Naive thymus-derived CD4-positive, alpha-beta T cell (primary cell): ENCODE results near the gene KIRREL2. TPM values are rescaled to one million over a fixed set of nuclear protein-coding genes. Genes with fewer than 3 reads are reported as not detected.

Source experiments
- ATAC-seq: fragments of 150-1000 bp; cut with Tn5 transposase; 2 replicates; pipeline ENCODE4 v1.10.0; 2021; ENCODE audit warnings: mild to moderate bottlenecking, moderate library complexity
- CTCF ChIA-PET: fragments of 350-600 bp; sonication (Branson Sonifier 250); formaldehyde crosslinking; loops from one replicate; lab custom pipeline; 2021; ENCODE audit warnings: antibody characterized with exemption; lab: Charles Lee
- POLR2A ChIA-PET: fragments of 350-600 bp; sonication (Branson Sonifier 250); formaldehyde crosslinking; loops from one replicate; lab custom pipeline; 2021; ENCODE audit warnings: antibody characterized with exemption, inconsistent platforms; lab: Charles Lee
- DNase-seq, 9 donors: peaks; one replicate each; pipeline versions ENCODE4 v3.0.0 to v3.0.0-alpha.2; 2020 to 2022; ENCODE audit warnings: mixed read lengths in 1 of 9
- H3K27ac ChIP-seq: one replicate; pipeline ENCODE4 v1.7.0; 2013; ENCODE audit warnings: mild to moderate bottlenecking, low read depth, low read length, moderate library complexity
- H3K27me3 ChIP-seq, 2 donors: one replicate each; pipeline ENCODE4 v1.7.0; 2013; ENCODE audit warnings: low read length in 2 of 2, mild to moderate bottlenecking in 2 of 2, moderate library complexity in 2 of 2; ENCODE audit not compliant: control insufficient read depth in 2 of 2, insufficient read depth in 2 of 2
- H3K36me3 ChIP-seq, 3 experiments: 1 replicate in 2 of 3; 2 replicates in 1 of 3; pipeline ENCODE4 v1.7.0; 2013; ENCODE audit warnings: low read length in 3 of 3, mild to moderate bottlenecking in 3 of 3, moderate library complexity in 1 of 3; ENCODE audit not compliant: insufficient read depth in 3 of 3, control insufficient read depth in 2 of 3
- H3K4me1 ChIP-seq, 2 donors: one replicate each; pipeline ENCODE4 v1.7.0; 2013; ENCODE audit warnings: low read length in 2 of 2, mild to moderate bottlenecking in 2 of 2, moderate library complexity in 1 of 2; ENCODE audit not compliant: control insufficient read depth in 2 of 2, insufficient read depth in 2 of 2
- H3K4me3 ChIP-seq: 2 replicates; pipeline ENCODE4 v1.7.0; 2013; ENCODE audit warnings: mild to moderate bottlenecking, low read length
- H3K9me3 ChIP-seq, 3 experiments: 1 replicate in 2 of 3; 2 replicates in 1 of 3; pipeline ENCODE4 v1.7.0; 2013; ENCODE audit warnings: low read length in 3 of 3; ENCODE audit not compliant: control insufficient read depth in 2 of 3
- H3K27ac Mint-ChIP-seq, 9 donors: one replicate each; pipeline ENCODE4 v1.8.0; 2020 to 2022; ENCODE audit warnings: mixed read lengths in 9 of 9, mild to moderate bottlenecking in 8 of 9, moderate library complexity in 5 of 9, inconsistent platforms in 2 of 9
- H3K27me3 Mint-ChIP-seq, 5 donors: one replicate each; pipeline ENCODE4 v1.8.0; 2021 to 2022; ENCODE audit warnings: mixed read lengths in 5 of 5, mild to moderate bottlenecking in 1 of 5
- H3K36me3 Mint-ChIP-seq, 5 donors: one replicate each; pipeline ENCODE4 v1.8.0; 2020 to 2022; ENCODE audit warnings: mixed read lengths in 5 of 5, mild to moderate bottlenecking in 3 of 5, inconsistent platforms in 1 of 5
- H3K4me1 Mint-ChIP-seq, 7 donors: one replicate each; pipeline ENCODE4 v1.8.0; 2020 to 2022; ENCODE audit warnings: mixed read lengths in 7 of 7, mild to moderate bottlenecking in 3 of 7, inconsistent platforms in 1 of 7
- H3K4me3 Mint-ChIP-seq, 10 donors: one replicate each; pipeline ENCODE4 v1.8.0; 2020 to 2022; ENCODE audit warnings: mild to moderate bottlenecking in 10 of 10, mixed read lengths in 10 of 10, moderate library complexity in 6 of 10, inconsistent platforms in 2 of 10
- H3K9me3 Mint-ChIP-seq, 11 donors: one replicate each; pipeline ENCODE4 v1.8.0; 2020 to 2022; ENCODE audit warnings: mixed read lengths in 11 of 11, mild to moderate bottlenecking in 4 of 11, inconsistent platforms in 1 of 11, moderate library complexity in 1 of 11
- intact Hi-C, 2 donors: fragments of 100-400 bp; cut with micrococcal nuclease; formaldehyde crosslinking; loops; one replicate each; pipeline ENCODE4 v1.15.1; 2023
- polyA plus RNA-seq, 2 donors: library from polyadenylated mRNA; unstranded; fragments of 300-500 nt; fragmentation: Illumina TruSeq; gene quantifications; one replicate each; pipeline ENCODE4 v1.2.3, GENCODE V29; 2021
- total RNA-seq, 6 experiments: library from RNA in 5 of 6; stranded (reverse) in 5 of 6; gene quantifications; 1 replicate in 5 of 6; 2 replicates in 1 of 6; pipeline ENCODE4 v1.2.3 and lab custom pipeline; 2021 to 2026

Gene KIRREL2
- total and polyA plus RNA-seq, 7 experiments from 2014 or later: 0.16 to 1.3 (median 0.29) TPM; not detected in 4

DNA sequence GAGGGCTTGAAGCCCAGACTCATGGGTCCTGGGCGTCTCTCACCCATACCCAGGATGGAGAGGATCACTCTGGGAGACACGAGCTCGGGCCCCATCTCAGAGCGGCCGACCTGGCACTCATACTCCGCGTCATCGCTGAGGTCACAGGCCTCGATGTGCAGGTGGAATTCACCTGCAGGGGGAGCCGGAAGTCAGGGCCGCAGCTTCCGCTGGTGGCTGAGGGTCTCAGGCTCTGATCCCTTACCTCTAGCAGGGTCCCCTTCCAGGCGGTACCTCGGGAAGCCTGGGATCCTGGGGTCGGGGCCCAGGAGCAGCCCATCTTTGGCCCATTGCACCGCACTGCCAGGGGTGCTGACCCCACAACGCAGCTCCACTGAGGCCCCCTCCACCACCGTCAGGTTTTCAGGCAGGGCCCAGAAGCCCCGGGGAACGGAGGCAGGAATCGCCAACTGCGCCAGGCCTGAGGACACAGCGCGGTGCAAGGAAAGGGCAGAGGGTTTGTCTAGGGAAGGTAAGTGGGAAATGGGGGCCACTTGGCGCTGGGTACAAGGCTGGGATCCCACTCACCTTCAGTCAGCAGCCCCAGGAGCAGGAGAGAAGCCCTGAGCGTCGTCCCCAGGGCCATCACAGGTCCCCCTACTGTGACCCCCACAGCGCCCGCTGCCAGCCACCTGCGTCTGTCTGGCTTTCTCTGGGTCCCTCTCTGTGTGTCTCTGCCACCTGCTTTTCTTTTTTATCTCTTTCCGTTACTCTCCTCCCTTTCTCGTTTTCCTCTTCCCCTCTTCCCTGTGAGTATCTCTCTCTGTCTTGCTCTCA, 5.3 kb upstream of the KIRREL2 start:
- H3K36me3 Mint-ChIP-seq: peaks cover 0 to 5% (median 0%) of the 10 kb centered on the region in 5 donors
- peaks cover 4 to 10% (median 5%) of the 10 kb centered on the region in 7 donors for H3K4me1 Mint-ChIP-seq
- ATAC-seq (peak; percentile 42), DNase-seq (no peak)
- no peak overlapping the region for H3K4me3 Mint-ChIP-seq
- Histone ChIP-seq H3K4me1 (peaks cover 3 to 6% of the 10 kb centered on the region in 2 donors), H3K27ac (no peak overlapping the region), H3K36me3 (no peaks in the 10 kb centered on the region), H3K4me3 (no peak overlapping the region), H3K9me3 (no peaks in the 10 kb centered on the region), H3K27me3 (peaks cover 0 to 10% of the 10 kb centered on the region in 2 donors)
- intact Hi-C loops: no loop called here
- ChIA-PET POLR2A (no interaction called here), CTCF (interaction anchor here (0.6 kb wide), 1 partner anchor 159 kb away, joined by 4 read pairs; no protein-coding TSS in a partner anchor)
- peaks cover 35 to 77% (median 61%) of the 10 kb centered on the region in 5 donors for H3K27me3 Mint-ChIP-seq
- peak overlapping the region in 2 of 9 donors; percentile 10 to 49 for H3K27ac Mint-ChIP-seq
- H3K9me3 Mint-ChIP-seq: peaks cover 0 to 2% (median 0%) of the 10 kb centered on the region in 11 donors

DNA sequence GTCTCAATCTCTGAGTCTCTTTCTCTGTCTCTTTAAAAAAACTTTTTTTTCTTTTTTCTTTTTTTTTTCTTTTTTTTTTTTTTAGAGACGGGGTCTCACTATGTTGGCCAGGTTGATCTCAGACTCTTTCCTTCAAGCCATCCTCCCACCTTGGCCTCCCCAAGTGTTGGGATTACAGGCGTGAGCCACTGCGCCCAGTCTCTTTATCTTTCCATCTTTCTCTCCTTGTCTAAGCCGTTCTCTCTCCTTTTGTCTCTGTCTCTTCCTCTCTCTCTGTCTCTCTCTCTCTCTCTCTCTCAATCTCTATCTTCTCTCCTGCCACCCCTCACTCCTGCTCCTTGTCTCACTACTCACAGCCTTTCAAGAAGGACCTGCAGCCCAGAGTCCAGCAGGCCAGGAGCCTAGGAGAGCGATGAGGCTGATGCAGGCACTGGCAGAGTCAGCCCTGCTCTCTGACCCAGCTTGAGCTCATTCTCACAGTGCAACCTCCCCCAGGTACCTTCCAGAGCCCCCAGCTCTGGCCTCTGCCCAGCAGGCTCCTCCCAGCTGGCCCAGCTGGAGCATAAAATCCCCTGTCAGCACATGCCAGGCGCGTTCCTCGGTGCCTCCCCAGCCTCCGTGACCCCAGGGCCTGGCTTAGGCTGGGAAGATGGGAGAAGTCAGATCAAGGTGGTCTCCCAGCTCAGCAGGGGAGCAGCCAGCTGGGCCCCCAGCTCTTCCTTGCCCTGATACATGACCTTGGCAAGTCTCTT, 4.5 kb upstream of the KIRREL2 start, which contains the start of gene NPHS1:
NPHS1 (minus strand) TSS at position 476 of the 752 bp plus-strand sequence. CDS start 667 bp downstream, outside the sequence.
- Histone ChIP-seq H3K36me3 (no peaks in the 10 kb centered on the region), H3K27ac (no peak within 1 kb of the TSS), H3K27me3 (peaks cover 0 to 10% of the 10 kb centered on the region in 2 donors), H3K9me3 (no peaks in the 10 kb centered on the region), H3K4me1 (peaks cover 3 to 5% of the 10 kb centered on the region in 2 donors), H3K4me3 (no peak within 1 kb of the TSS)
- Mint-ChIP-seq H3K27ac (peak within 1 kb of the TSS in 2 of 9 donors; percentile 10 to 49), H3K4me3 (no peak within 1 kb of the TSS), H3K4me1 (peaks cover 0 to 12% (median 6%) of the 10 kb centered on the region in 7 donors), H3K27me3 (peaks cover 29 to 73% (median 58%) of the 10 kb centered on the region in 5 donors), H3K36me3 (peaks cover 0 to 5% (median 0%) of the 10 kb centered on the region in 5 donors), H3K9me3 (peaks cover 0 to 2% (median 0%) of the 10 kb centered on the region in 11 donors)
- ChIA-PET POLR2A (no interaction called here), CTCF (no interaction called here)
- no peak for DNase-seq
- intact Hi-C loops: no loop called here
- no peak for ATAC-seq

DNA sequence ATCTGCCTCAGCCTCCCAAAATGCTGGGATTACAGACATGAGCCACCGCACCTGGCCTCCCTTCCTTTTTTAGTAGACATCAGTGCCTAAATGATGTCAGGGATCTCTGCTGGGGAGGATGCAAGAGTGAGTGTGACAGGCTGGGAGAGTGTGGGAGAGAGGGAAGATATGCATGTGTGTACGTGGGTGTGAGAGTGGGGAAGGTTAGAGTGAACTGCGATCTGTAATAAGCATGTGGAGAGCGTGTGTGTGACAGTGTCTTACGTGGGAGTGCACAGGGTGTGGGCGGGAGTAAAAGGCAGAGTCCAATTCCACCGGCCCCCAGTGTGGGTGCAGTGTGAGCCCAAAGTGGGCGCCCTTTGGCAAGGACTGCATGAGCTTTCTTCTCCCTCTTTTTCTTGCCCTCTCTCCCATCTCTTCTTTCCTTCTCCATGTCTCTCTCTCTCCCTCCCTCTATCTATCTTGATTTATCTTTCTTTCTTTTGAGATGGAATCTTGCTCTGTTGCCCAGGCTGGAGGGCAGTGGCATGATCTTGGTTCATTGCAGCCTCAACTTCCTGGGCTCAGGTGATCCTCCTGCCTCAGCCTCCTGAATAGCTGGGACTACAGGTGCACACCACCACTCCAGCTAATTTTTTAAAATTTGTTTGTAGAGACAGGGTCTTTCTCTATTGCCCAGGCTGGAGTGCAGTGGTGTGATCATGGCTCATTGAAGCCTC, 3.5 kb upstream of the KIRREL2 start:
- ATAC-seq: no peak
- H3K27me3 ChIP-seq: peaks cover 0 to 7% of the 10 kb centered on the region in 2 donors
- no peaks in the 10 kb centered on the region for H3K9me3 ChIP-seq
- DNase-seq: no peak
- no peak overlapping the region for H3K4me3 Mint-ChIP-seq
- peaks cover 0 to 5% (median 0%) of the 10 kb centered on the region in 5 donors for H3K36me3 Mint-ChIP-seq
- peaks cover 0 to 2% (median 0%) of the 10 kb centered on the region in 11 donors for H3K9me3 Mint-ChIP-seq
- ChIA-PET CTCF (no interaction called here), POLR2A (no interaction called here)
- no peaks in the 10 kb centered on the region for H3K36me3 ChIP-seq
- H3K27ac Mint-ChIP-seq: no peak overlapping the region
- peaks cover 29 to 66% (median 61%) of the 10 kb centered on the region in 5 donors for H3K27me3 Mint-ChIP-seq
- no peak overlapping the region for H3K4me3 ChIP-seq
- H3K27ac ChIP-seq: no peak overlapping the region
- H3K4me1 Mint-ChIP-seq: peaks cover 0 to 20% (median 6%) of the 10 kb centered on the region in 7 donors
- peaks cover 3 to 5% of the 10 kb centered on the region in 2 donors for H3K4me1 ChIP-seq
- intact Hi-C loops: no loop called here

DNA sequence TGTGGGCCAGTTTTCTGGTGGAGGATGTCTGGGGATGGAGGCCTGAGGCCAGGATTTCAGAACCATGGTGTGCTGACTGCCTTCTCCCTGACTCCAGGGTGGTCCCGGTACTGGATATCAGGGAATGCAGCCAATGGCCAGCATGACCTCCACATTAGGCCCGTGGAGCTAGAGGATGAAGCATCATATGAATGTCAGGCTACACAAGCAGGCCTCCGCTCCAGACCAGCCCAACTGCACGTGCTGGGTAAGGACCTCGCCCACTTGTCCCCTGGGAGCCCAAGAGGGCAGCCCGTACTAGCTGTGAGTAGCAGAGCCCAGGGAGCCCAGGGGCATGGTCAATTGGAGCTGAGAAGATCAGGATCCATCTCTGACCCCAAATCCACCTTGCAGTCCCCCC, 1.6 kb downstream of the KIRREL2 start:
- peak overlapping the region in 5 of 10 donors; percentile 34 to 79 (median 37) for H3K4me3 Mint-ChIP-seq
- no peaks in the 10 kb centered on the region for H3K9me3 Mint-ChIP-seq
- H3K4me1 Mint-ChIP-seq: peaks cover 0 to 18% (median 8%) of the 10 kb centered on the region in 7 donors
- H3K27me3 Mint-ChIP-seq: peaks cover 40 to 80% (median 57%) of the 10 kb centered on the region in 5 donors
- intact Hi-C loops: no loop called here
- H3K27ac Mint-ChIP-seq: no peak overlapping the region
- Histone ChIP-seq H3K4me3 (no peak overlapping the region), H3K27me3 (peaks cover 0 to 9% of the 10 kb centered on the region in 2 donors), H3K4me1 (peaks cover 3 to 5% of the 10 kb centered on the region in 2 donors), H3K9me3 (no peaks in the 10 kb centered on the region), H3K36me3 (no peaks in the 10 kb centered on the region), H3K27ac (no peak overlapping the region)
- ATAC-seq (no peak), DNase-seq (no peak)
- POLR2A ChIA-PET: no interaction called here
- peaks cover 0 to 5% (median 0%) of the 10 kb centered on the region in 5 donors for H3K36me3 Mint-ChIP-seq
- CTCF ChIA-PET: no interaction called here

DNA sequence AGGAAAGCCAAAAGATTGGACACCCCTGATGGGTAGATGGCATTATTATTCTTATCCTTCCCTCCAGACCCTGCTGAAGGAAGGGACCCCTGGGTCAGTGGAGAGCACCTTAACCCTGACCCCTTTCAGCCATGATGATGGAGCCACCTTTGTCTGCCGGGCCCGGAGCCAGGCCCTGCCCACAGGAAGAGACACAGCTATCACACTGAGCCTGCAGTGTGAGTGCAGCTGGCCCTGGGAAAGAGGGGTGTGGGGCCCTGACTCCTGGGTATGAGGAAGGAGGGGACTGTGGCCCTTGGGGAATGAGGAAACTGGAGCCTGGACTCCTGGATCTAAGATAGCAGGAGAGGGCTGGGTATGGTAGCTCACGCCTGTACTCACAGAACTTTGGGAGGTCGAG, 2.7 kb downstream of the KIRREL2 start:
- Mint-ChIP-seq H3K27me3 (peaks cover 38 to 76% (median 49%) of the 10 kb centered on the region in 5 donors), H3K9me3 (no peaks in the 10 kb centered on the region), H3K4me1 (peaks cover 0 to 18% (median 8%) of the 10 kb centered on the region in 7 donors), H3K36me3 (peaks cover 0 to 4% (median 0%) of the 10 kb centered on the region in 5 donors), H3K27ac (no peak overlapping the region), H3K4me3 (no peak overlapping the region)
- intact Hi-C loops: no loop called here
- Histone ChIP-seq H3K4me1 (peaks cover 3 to 5% of the 10 kb centered on the region in 2 donors), H3K27ac (no peak overlapping the region), H3K36me3 (no peaks in the 10 kb centered on the region), H3K27me3 (peaks cover 0 to 9% of the 10 kb centered on the region in 2 donors), H3K9me3 (no peaks in the 10 kb centered on the region), H3K4me3 (no peak overlapping the region)
- ChIA-PET CTCF (no interaction called here), POLR2A (no interaction called here)
- ATAC-seq (no peak), DNase-seq (no peak)

DNA sequence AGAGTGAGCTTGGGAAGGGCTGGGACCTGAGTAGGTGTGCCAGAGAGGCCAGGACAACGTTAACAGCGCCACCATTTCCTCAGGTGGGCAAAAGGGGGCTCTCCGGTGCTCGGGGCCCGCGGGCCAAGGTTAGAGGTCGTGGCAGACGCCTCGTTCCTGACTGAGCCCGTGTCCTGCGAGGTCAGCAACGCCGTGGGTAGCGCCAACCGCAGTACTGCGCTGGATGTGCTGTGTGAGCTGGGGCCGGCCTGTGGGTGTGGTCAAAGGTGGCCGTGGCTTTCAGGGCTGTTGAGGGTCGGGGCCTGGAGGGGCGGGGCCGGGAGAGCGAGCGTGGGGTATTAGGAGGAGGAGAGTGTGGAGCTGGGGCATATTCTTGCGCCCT, 3.7 kb downstream of the KIRREL2 start:
- no peak overlapping the region for H3K27ac Mint-ChIP-seq
- Histone ChIP-seq H3K4me3 (no peak overlapping the region), H3K27ac (no peak overlapping the region), H3K36me3 (no peaks in the 10 kb centered on the region), H3K27me3 (peaks cover 0 to 6% of the 10 kb centered on the region in 2 donors), H3K9me3 (no peaks in the 10 kb centered on the region), H3K4me1 (peaks cover 3 to 5% of the 10 kb centered on the region in 2 donors)
- POLR2A ChIA-PET: no interaction called here
- H3K9me3 Mint-ChIP-seq: peaks cover 0 to 1% (median 0%) of the 10 kb centered on the region in 11 donors
- H3K36me3 Mint-ChIP-seq: peaks cover 0 to 3% (median 0%) of the 10 kb centered on the region in 5 donors
- CTCF ChIA-PET: no interaction called here
- peaks cover 30 to 73% (median 47%) of the 10 kb centered on the region in 5 donors for H3K27me3 Mint-ChIP-seq
- DNase-seq: no peak
- H3K4me3 Mint-ChIP-seq: no peak overlapping the region
- no peak for ATAC-seq
- H3K4me1 Mint-ChIP-seq: peaks cover 0 to 18% (median 8%) of the 10 kb centered on the region in 7 donors
- intact Hi-C loops: no loop called here
